Small intestine (tissue), 7 donors: Measurements from ENCODE around the gene LPP. TPM values are rescaled to one million over a fixed set of nuclear protein-coding genes. Genes with fewer than 3 reads are reported as not detected.
A peak's percentile ranks its signal among the peaks of the same experiment; 100 is the strongest.

Experiments
- DNase-seq, 2 donors: peaks; one replicate each; pipeline versions ENCODE4 v3.0.0 to v3.0.0-alpha.2; 2013
- FAIRE-seq: peaks from 2 replicates; lab custom pipeline; 2012; peaks lifted over from hg19 to GRCh38; lab: Jason Lieb, UNC
- H3K27ac ChIP-seq, 3 donors: one replicate each; pipeline ENCODE4 v1.5.1; 2013; ENCODE audit warnings: low read length in 2 of 3, mild to moderate bottlenecking in 2 of 3, control low read depth in 1 of 3, inconsistent platforms in 1 of 3, low read depth in 1 of 3, moderate library complexity in 1 of 3
- H3K27me3 ChIP-seq, 3 donors: one replicate each; pipeline ENCODE4 v1.6.1; 2013; ENCODE audit warnings: low read length in 3 of 3, inconsistent platforms in 1 of 3; ENCODE audit not compliant: control insufficient read depth in 3 of 3, insufficient read depth in 3 of 3
- H3K36me3 ChIP-seq, 3 donors: one replicate each; pipeline ENCODE4 v1.6.1; 2013; ENCODE audit warnings: low read length in 3 of 3, inconsistent platforms in 1 of 3, low read depth in 1 of 3, mild to moderate bottlenecking in 1 of 3, moderate library complexity in 1 of 3; ENCODE audit not compliant: control insufficient read depth in 3 of 3, insufficient read depth in 2 of 3
- H3K4me1 ChIP-seq, 3 donors: one replicate each; pipeline ENCODE4 v1.6.1; 2013; ENCODE audit warnings: low read length in 2 of 3, inconsistent platforms in 1 of 3, low read depth in 1 of 3, mild to moderate bottlenecking in 1 of 3, moderate library complexity in 1 of 3; ENCODE audit not compliant: control insufficient read depth in 3 of 3, insufficient read depth in 2 of 3
- H3K4me3 ChIP-seq, 3 donors: one replicate each; pipeline ENCODE4 v1.5.1; 2013; ENCODE audit warnings: low read length in 3 of 3, control low read depth in 1 of 3, inconsistent platforms in 1 of 3, low read depth in 1 of 3, mild to moderate bottlenecking in 1 of 3, moderate library complexity in 1 of 3
- H3K9me3 ChIP-seq, 2 donors: one replicate each; pipeline ENCODE4 v1.6.1; 2013; ENCODE audit warnings: low read depth in 1 of 2, low read length in 1 of 2; ENCODE audit not compliant: control insufficient read depth in 2 of 2, insufficient read depth in 1 of 2
- WGBS, 3 donors: extraction: QIAGEN DNeasy Blood & Tissue Kit; methylation state at CpG; one replicate each; pipeline ENCODE4 v1.1.7; 2013; 5-methylcytosine and 5-hydroxymethylcytosine counted together
- polyA plus RNA-seq, 4 donors: library from polyadenylated mRNA; stranded (reverse) in 3 of 4; unstranded in 1 of 4; fragments of 200-250 nt in 3 of 4; fragments of 120-200 nt in 1 of 4; gene quantifications; one replicate each; pipeline versions ENCODE4 v1.2.1 to v1.2.3, GENCODE V29; 2013
- donor health status: healthy with polysubstance abuse.
- donor health status: control.
- donor health status: control.
- donor health status: Bipolar disorder and iron deficiency.
- donor health status: healthy.

Gene LPP
- polyA plus RNA-seq, 4 donors = 5.4 to 35.8 (median 12.4) TPM

- no peak for FAIRE-seq
- peaks cover 0 to 15% (median 0%) of the 10 kb centered on the region in 3 donors for H3K36me3 ChIP-seq
- no peak overlapping the region for H3K27ac ChIP-seq
- 72 to 79% (median 78%) methylated on average over 3 of the region's 3 CpGs for WGBS, 3 donors
- no peak overlapping the region for H3K4me3 ChIP-seq
- no peak for DNase-seq
- peaks cover 14 to 48% (median 30%) of the 10 kb centered on the region in 3 donors for H3K4me1 ChIP-seq
- no peaks in the 10 kb centered on the region for H3K27me3 ChIP-seq
- H3K9me3 ChIP-seq = no peaks in the 10 kb centered on the region
Measured at GRCh38 chr3:188168186-188168585, 14.2 kb downstream of the LPP start.

- no peak overlapping the region for H3K27ac ChIP-seq
- H3K36me3 ChIP-seq = peaks cover 0 to 14% (median 0%) of the 10 kb centered on the region in 3 donors
- H3K4me3 ChIP-seq = no peak overlapping the region
- peaks cover 12 to 48% (median 29%) of the 10 kb centered on the region in 3 donors for H3K4me1 ChIP-seq
- no peaks in the 10 kb centered on the region for H3K27me3 ChIP-seq
- no peaks in the 10 kb centered on the region for H3K9me3 ChIP-seq
- FAIRE-seq (no peak), DNase-seq (no peak)
Measured at GRCh38 chr3:188168648-188169047, 14.7 kb downstream of the LPP start.

GRCh38 chr3:188169830-188170455 lies 16.0 kb downstream of the LPP start:
- FAIRE-seq = no peak
- H3K27ac ChIP-seq = no peak overlapping the region
- peaks cover 12 to 37% (median 28%) of the 10 kb centered on the region in 3 donors for H3K4me1 ChIP-seq

GRCh38 chr3:188170461-188171459 lies 16.8 kb downstream of the LPP start:
- Histone ChIP-seq H3K27ac (peak overlapping the region in 1 of 3 donors; percentile 42), H3K36me3 (peaks cover 0 to 18% (median 0%) of the 10 kb centered on the region in 3 donors), H3K4me1 (peaks cover 8 to 31% (median 24%) of the 10 kb centered on the region in 3 donors), H3K9me3 (no peaks in the 10 kb centered on the region), H3K27me3 (no peaks in the 10 kb centered on the region), H3K4me3 (no peak overlapping the region)
- FAIRE-seq = no peak
- 64 to 76% (median 71%) methylated on average over 8 of the region's 8 CpGs for WGBS, 3 donors
- DNase-seq = peak; percentile 60 to 69

More at GRCh38 chr3:188169830-188170455, 16.0 kb downstream of the LPP start:
- DNase-seq = no peak
- Histone ChIP-seq H3K4me3 (no peak overlapping the region), H3K36me3 (peaks cover 0 to 15% (median 0%) of the 10 kb centered on the region in 3 donors), H3K27me3 (no peaks in the 10 kb centered on the region), H3K9me3 (no peaks in the 10 kb centered on the region)
- 88 to 95% (median 93%) methylated on average over 10 of the region's 10 CpGs for WGBS, 3 donors

GRCh38 chr3:188171682-188172467 lies 17.9 kb downstream of the LPP start:
- Histone ChIP-seq H3K4me1 (peaks cover 8 to 29% (median 24%) of the 10 kb centered on the region in 3 donors), H3K4me3 (no peak overlapping the region), H3K27ac (peak overlapping the region in 2 of 3 donors; percentile 11 to 42), H3K27me3 (no peaks in the 10 kb centered on the region), H3K9me3 (no peaks in the 10 kb centered on the region), H3K36me3 (peaks cover 0 to 18% (median 0%) of the 10 kb centered on the region in 3 donors)
- no peak for DNase-seq
- no peak for FAIRE-seq
- 87 to 91% (median 89%) methylated on average over 5 of the region's 5 CpGs for WGBS, 3 donors

- H3K9me3 ChIP-seq = no peaks in the 10 kb centered on the region
- H3K27me3 ChIP-seq = no peaks in the 10 kb centered on the region
- H3K4me3 ChIP-seq = no peak overlapping the region
- FAIRE-seq = no peak
- peak; percentile 32 to 45 for DNase-seq
- peak overlapping the region in 1 of 3 donors; percentile 5 for H3K27ac ChIP-seq
- peaks cover 0 to 24% (median 0%) of the 10 kb centered on the region in 3 donors for H3K36me3 ChIP-seq
- WGBS, 3 donors = 41 to 63% (median 49%) methylated on average over 9 of the region's 9 CpGs
- peaks cover 3 to 36% (median 36%) of the 10 kb centered on the region in 3 donors for H3K4me1 ChIP-seq
Measured at GRCh38 chr3:188174317-188175044, 20.5 kb downstream of the LPP start.

GRCh38 chr3:188176476-188176875 lies 22.5 kb downstream of the LPP start:
- DNase-seq (no peak), FAIRE-seq (no peak)
- peaks cover 0 to 26% (median 22%) of the 10 kb centered on the region in 3 donors for H3K4me1 ChIP-seq
- H3K9me3 ChIP-seq = no peaks in the 10 kb centered on the region
- H3K4me3 ChIP-seq = no peak overlapping the region
- H3K27ac ChIP-seq = no peak overlapping the region
- H3K36me3 ChIP-seq = peaks cover 0 to 26% (median 0%) of the 10 kb centered on the region in 3 donors
- H3K27me3 ChIP-seq = no peaks in the 10 kb centered on the region
